ENCODE measurements around the gene SEC63. TPM values are rescaled to one million over a fixed set of nuclear protein-coding genes. Genes with fewer than 3 reads are reported as not detected.

The SEC63 gene
- total RNA-seq, 1 experiment from 2014 or later = 86.2 TPM

- H3K18ac ChIP-seq (ENCODE audit: insufficient read length, low read depth, low read length) = no peak overlapping the region
- H4K20me1 ChIP-seq (ENCODE audit: control insufficient read depth, insufficient read depth, insufficient read length) = no peaks in the 10 kb centered on the region
- no peak overlapping the region for H3K4me2 ChIP-seq (ENCODE audit: insufficient read depth, insufficient read length, low read length)
- H4K8ac ChIP-seq (replicated peaks; ENCODE audit: insufficient read length, low read depth, low read length) = no peak overlapping the region
- Mint-ChIP-seq H3K4me3 (no peak overlapping the region; a peak in 1 of 5 replicates), H3K36me3 (ENCODE audit: insufficient read depth in 1 of 3, low read depth in 3 of 3) (peaks cover 2 to 6% (median 3%) of the 10 kb centered on the region in 3 experiments; a peak in 5 of 7 replicates), H3K4me1 (peaks cover 55 to 62% of the 10 kb centered on the region in 2 experiments), H3K9me3 (no peaks in the 10 kb centered on the region), H3K27me3 (ENCODE audit: low read depth) (no peaks in the 10 kb centered on the region), H3K27ac (peak overlapping the region in 2 of 3 experiments; percentile 59 to 69; a peak in 4 of 7 replicates)
- no peak overlapping the region for H2BK120ac ChIP-seq (ENCODE audit: low read depth, low read length, poor library complexity, severe bottlenecking)
- no peaks in the 10 kb centered on the region for H3K23me2 ChIP-seq (ENCODE audit: insufficient read length, low read depth, low read length, poor library complexity, severe bottlenecking)
- H3K23ac ChIP-seq (ENCODE audit: insufficient read length, low read depth, low read length) = no peak overlapping the region
- H3K9me3 ChIP-seq (ENCODE audit: control insufficient read depth, low read depth, low read length) = no peaks in the 10 kb centered on the region
- no peak overlapping the region for H3K9ac ChIP-seq (ENCODE audit: extremely low read depth, insufficient read length, low read length)
- no peak overlapping the region for H2AK5ac ChIP-seq (ENCODE audit: insufficient read length, low read length)
- H4K5ac ChIP-seq (ENCODE audit: insufficient read length, low read depth, low read length) = no peak overlapping the region
- H2BK15ac ChIP-seq (ENCODE audit: low read depth, low read length) = no peak overlapping the region
- peak; percentile 56 for DNase-seq
- no peak overlapping the region for H4K91ac ChIP-seq (ENCODE audit: insufficient read length, low read depth, low read length)
- H2AFZ ChIP-seq (ENCODE audit: low read length) = no peak overlapping the region
- H3K14ac ChIP-seq (ENCODE audit: insufficient read depth, low read length) = no peak overlapping the region
- WGBS (ENCODE audit: extremely low coverage, insufficient read length, low lambda C conversion rate) = no CpG with 5 or more reads among the region's 4 CpGs
- no peak overlapping the region for H2BK12ac ChIP-seq (ENCODE audit: insufficient read length, low read depth, low read length)
- H3K79me1 ChIP-seq (ENCODE audit: insufficient read depth, low read depth, low read length, poor library complexity, severe bottlenecking) = no peaks in the 10 kb centered on the region
- no peak overlapping the region for H3K4ac ChIP-seq (ENCODE audit: low read depth, low read length)
- H2BK20ac ChIP-seq (ENCODE audit: low read depth, low read length, poor library complexity, severe bottlenecking) = no peak overlapping the region
- H3K27me3 ChIP-seq (ENCODE audit: insufficient read depth, low read length) = no peaks in the 10 kb centered on the region
- H3K4me1 ChIP-seq (ENCODE audit: insufficient read depth, low read length) = peaks cover 5% of the 10 kb centered on the region; the same call in 1 of the 2 replicates
- no peaks in the 10 kb centered on the region for H3K79me2 ChIP-seq (ENCODE audit: insufficient read depth, low read length)
- H3K56ac ChIP-seq (ENCODE audit: insufficient read length, low read depth, low read length) = no peak overlapping the region
- no peak overlapping the region for H3T11ph ChIP-seq (ENCODE audit: low read length)
- H2BK5ac ChIP-seq (ENCODE audit: insufficient read length, low read length) = no peak overlapping the region
- H3K27ac ChIP-seq (ENCODE audit: insufficient read length, low read depth, low read length) = no peak overlapping the region
- TF ChIP-seq CTCF (conservative IDR thresholded peaks at IDR 0.05) = peak; percentile 6; the same call in 1 of the 3 replicates
Measured at GRCh38 chr6:107867302-107867615, 90.7 kb downstream of the SEC63 start.

Measured in H9 (cell line).